Measurements from ENCODE around the gene RAB29.

RAB29 gene

GRCh38 chr1:205794011-205794730 is 18.9 kb upstream of the RAB29 start:
- DNase-seq, result peak; percentile 55 to 85 (median 81)

GRCh38 chr1:205792961-205793673 is 17.8 kb upstream of the RAB29 start:
- no peak for DNase-seq

DNA sequence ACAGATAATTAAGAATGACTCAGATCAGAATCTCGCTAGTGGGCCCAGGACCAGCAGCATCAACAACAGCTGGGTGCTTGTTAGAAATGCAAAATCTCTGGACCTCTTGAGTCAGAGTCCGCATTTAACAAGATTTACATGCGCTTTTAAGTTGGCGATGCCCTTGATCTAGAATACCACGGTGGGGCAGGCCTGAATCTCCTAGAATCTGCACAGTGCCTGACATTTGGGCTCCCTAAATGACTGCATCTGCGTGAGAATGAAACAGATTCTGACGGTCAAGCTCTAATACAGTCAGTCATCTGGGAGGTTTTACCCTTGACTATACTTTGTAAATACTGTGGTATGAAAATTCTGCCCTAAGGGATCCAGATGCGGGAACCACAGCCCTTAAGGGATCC is 17.2 kb upstream of the RAB29 start:
- DNase-seq, result no peak

GRCh38 chr1:205791568-205792180 is 16.4 kb upstream of the RAB29 start:
- peak; percentile 72 to 81 (median 76) for DNase-seq

- no peak for DNase-seq
Measured at GRCh38 chr1:205787287-205787916, 12.1 kb upstream of the RAB29 start.

DNA sequence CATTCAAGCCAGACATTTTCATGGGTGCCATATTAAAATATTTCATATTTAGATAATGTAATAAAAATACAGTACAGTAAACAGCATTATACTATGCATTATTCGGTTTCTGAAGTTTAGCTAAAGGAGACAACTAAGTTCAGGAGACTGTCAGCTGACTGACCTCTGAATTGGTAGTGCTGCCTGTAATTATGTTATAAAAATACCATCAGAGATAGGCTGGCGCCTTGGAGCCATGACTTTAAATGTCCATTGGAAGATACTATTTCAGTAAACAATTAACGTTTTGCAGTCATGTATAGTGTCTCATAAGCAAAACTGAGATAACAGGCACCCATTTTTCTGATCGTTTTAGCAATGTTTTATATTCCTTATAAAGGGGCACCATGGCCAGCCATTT is 11.3 kb upstream of the RAB29 start:
- no peak for DNase-seq

- no peak for DNase-seq
Measured at GRCh38 chr1:205785446-205785845, 10.2 kb upstream of the RAB29 start.

DNA sequence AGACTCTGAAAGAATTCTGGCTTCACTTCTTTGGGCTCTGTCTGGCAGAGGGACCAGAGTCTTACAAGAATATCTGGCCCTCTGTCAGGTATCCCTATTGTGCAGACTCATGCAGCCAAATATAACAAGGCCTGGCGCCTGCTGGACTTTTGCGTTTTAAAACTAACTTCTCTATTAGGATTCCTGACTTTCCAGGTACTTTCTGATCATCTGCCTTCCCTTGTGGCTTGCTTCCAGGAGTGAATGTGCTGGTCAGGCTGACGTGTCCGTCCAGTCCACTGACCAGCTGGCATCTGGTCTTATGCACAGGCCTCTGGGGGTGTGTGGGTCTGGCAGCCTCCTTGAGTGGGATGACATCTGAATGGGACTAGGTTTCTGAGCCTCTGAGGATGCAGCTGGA is 8.6 kb upstream of the RAB29 start:
- no peak for DNase-seq

DNA sequence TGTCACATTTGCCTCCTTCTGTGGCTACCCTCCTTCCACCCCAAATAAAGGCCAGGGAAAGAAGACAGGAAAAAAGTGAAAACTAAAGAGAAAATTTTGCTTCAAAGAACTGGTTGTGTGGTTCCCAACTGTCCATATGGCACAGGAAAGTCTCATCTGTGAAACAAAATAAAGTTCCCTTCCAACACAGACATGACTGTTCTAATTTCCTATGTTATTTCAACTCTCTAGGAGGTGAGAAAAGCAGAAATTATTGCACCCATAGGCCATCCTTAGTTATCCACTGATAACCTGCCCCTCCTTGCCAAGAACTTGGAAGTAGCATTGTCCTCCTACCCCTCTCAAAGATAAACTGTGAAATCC is 8.1 kb upstream of the RAB29 start:
- DNase-seq, result no peak

DNA sequence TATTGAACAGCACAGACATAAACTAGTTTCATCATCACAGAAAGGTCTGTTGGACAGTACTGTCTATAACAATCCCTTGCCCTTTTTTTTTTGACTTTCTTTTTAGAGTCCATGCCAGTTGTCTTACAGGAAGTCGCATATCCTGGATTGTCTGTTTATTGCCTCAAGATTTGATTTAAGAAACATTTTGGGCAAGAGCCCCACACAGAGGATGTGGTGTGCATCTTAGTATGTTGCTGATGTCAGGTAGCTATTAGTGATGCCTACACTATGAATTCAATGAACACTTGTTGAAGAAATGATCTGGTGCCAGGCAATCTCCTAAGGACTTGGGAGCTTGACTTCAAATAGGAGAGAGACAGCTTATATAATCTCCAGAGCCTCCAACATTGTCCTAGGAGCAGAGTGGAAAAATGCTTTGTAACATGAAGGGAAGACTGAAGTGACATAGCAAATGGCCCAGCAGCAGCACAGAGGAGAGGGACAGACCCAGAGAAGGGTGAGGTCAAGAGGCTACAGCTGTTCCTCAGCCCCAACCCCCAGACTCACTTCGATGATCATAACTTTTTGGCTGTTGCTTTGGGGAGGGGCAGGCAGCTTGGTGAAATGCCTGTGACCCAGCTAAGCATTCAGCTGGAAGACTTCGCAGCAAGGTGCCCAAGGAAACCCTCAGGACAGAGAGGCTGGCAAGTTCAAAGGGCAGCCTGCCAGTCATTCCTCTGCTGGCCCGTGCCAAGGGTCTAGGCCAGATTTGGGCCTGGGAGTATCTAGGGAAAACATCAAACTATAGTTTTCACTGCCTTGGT is 7.5 kb upstream of the RAB29 start:
- DNase-seq, result no peak

- DNase-seq, result no peak
Measured at GRCh38 chr1:205780335-205780734, 5.1 kb upstream of the RAB29 start.

DNA sequence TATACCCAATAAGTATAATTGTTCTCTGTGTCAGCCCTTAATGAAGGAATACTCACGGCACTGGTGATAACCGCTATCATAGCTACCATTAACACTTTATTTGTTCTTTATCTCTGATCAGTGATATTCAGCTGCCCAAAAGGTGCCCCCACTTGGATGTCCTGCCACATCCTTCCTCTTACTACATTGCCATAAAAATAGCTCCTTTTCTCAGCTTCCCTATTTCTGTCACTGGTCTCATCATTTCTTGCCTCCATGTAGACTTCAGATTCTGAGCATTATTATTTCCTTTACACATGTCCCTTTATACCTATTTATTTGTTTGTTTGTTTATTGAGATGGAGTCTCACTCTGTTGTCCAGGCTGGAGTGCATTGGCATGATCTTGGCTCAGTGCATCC is 2.7 kb upstream of the RAB29 start:
- DNase-seq, result peak; percentile 40 to 58 (median 56)

GRCh38 chr1:205775717-205776056 is 405 bp upstream of the RAB29 start:
- peak; percentile 50 to 79 (median 60) for DNase-seq

GRCh38 chr1:205774198-205775014 is 876 bp downstream of the RAB29 start:
- peak; percentile 55 to 60 (median 59) for DNase-seq

DNA sequence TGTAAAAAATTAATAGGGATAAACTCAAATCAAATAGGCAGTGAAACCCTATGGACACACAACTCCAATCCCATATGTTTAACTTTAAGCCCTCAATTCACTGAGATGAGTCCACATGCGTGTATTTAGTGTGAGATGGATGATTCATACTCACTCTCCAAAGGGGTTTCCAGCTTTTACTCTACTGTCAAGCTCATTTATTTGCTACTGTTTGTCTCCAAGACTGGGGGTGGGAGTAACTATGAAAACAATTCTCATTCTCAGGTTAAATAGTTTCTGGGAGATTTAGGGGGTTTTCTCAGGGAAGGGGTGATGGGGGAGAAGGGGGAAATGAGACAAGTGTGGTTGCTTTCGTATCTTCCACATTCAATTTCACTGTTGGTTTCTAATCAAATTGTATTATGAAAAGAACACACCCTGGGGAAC is 2.7 kb downstream of the RAB29 start:
- peak; percentile 48 to 78 (median 54) for DNase-seq

DNA sequence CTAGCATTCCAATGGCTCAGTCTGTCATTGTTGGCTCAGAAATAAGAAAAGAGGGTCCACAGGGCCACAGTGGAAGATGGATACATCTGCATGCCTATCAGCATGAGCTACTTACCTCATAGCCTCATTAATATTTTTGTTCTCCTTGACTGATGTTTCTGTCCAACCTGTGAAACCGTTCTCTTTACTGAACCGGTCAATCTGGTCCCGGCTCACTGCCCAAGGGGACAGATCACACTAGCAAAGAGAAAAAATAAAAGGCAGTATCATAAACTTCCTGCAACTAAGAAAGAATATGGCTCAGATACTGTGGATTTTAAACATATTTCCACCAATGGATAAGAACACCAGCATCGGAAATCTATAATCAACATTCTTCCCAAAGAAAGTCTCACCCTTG is 4.7 kb downstream of the RAB29 start:
- DNase-seq, result no peak

- no peak for DNase-seq
Measured at GRCh38 chr1:205769641-205770365, 5.5 kb downstream of the RAB29 start.

- no peak for DNase-seq
Measured at GRCh38 chr1:205767248-205767647, 8.0 kb downstream of the RAB29 start.

DNA sequence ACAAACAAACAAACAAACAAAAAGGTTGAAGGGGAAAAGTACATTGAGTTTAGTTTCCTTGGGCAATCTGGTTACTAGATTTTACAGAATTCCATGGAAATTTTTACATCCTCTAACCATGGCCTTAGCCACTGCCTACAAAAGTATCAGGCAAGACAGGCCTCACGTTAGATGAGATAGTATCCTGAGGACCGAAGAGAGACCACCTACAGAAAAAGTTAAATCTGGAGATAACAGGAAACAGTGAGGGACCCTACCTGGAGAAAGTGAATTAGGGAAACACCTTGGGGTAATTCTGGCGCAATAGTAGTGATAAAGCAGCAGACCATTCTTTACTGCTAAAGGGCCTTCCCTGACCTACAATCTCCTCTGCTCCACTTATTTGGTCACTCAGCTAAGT is 8.7 kb downstream of the RAB29 start:
- DNase-seq, result no peak

- no peak for DNase-seq
Measured at GRCh38 chr1:205766038-205766437, 9.2 kb downstream of the RAB29 start.

DNA sequence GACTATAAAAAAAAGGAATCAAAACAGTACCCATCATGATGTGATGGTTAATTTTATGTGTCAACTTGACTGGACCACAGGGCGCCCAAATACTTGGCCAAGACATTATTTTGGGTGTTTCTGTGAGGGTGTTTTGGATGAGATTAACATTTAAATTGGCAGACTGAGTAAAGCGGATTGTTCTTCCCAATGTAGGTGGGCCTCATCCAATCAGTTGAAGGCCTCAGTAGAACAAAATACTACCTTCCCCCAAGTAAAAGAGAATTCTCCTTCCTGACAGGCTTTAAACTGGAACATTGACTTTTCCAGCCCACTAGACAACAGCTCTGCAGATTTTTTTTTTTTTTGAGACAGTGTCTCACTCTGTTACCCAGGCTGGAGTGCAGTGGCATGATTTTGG is 10.7 kb downstream of the RAB29 start:
- no peak for DNase-seq

All from suppressor macrophage treated with lipopolysaccharide for 1 hour (primary cell).